Astrocyte (in vitro differentiated cells and primary cell): ENCODE results near the gene CRACR2A. TPM values are rescaled to one million over a fixed set of nuclear protein-coding genes. Genes with fewer than 3 reads are reported as not detected.

Experiments
- DNase-seq: peaks from one replicate; pipeline ENCODE4 v3.0.0-alpha.2; 2010; ENCODE audit warnings: low read depth
- FAIRE-seq: peaks from 2 replicates; lab custom pipeline; 2011; peaks lifted over from hg19 to GRCh38; lab: Jason Lieb, UNC
- H2AFZ ChIP-seq: 2 replicates; pipeline ENCODE4 v1.6.0; 2012; ENCODE audit warnings: low read depth, low read length, inconsistent platforms
- H3K27ac ChIP-seq: 2 replicates; pipeline ENCODE4 v1.5.1; 2011; ENCODE audit warnings: low read depth, low read length, inconsistent platforms
- H3K27me3 ChIP-seq: 2 replicates; pipeline ENCODE4 v1.6.0; 2011; ENCODE audit warnings: low read length, inconsistent platforms; ENCODE audit not compliant: insufficient read depth
- H3K36me3 ChIP-seq: 2 replicates; pipeline ENCODE4 v1.5.1; 2011; ENCODE audit warnings: low read length, inconsistent platforms; ENCODE audit not compliant: insufficient read depth
- H3K4me1 ChIP-seq: 2 replicates; pipeline ENCODE4 v1.5.1; 2011; ENCODE audit warnings: low read length, inconsistent platforms; ENCODE audit not compliant: insufficient read depth
- H3K4me2 ChIP-seq: 2 replicates; pipeline ENCODE4 v1.6.0; 2012; ENCODE audit warnings: low read length, inconsistent platforms
- H3K4me3 ChIP-seq: 2 replicates; pipeline ENCODE4 v1.5.1; 2011; ENCODE audit warnings: low read depth, mild to moderate bottlenecking, low read length, inconsistent platforms; ENCODE audit not compliant: insufficient read depth
- H3K79me2 ChIP-seq: 2 replicates; pipeline ENCODE4 v1.6.0; 2012; ENCODE audit warnings: mild to moderate bottlenecking, low read length, inconsistent platforms; ENCODE audit not compliant: insufficient read depth
- H3K9ac ChIP-seq: 2 replicates; pipeline ENCODE4 v1.6.0; 2012; ENCODE audit warnings: mild to moderate bottlenecking, low read length, inconsistent platforms
- H3K9me3 ChIP-seq: 2 replicates; pipeline ENCODE4 v1.5.1; 2012; ENCODE audit warnings: low read depth, mild to moderate bottlenecking, low read length, inconsistent platforms; ENCODE audit not compliant: insufficient read depth
- H4K20me1 ChIP-seq: 2 replicates; pipeline ENCODE4 v1.6.0; 2012; ENCODE audit warnings: low read length, inconsistent platforms; ENCODE audit not compliant: insufficient read depth
- H3K27ac Mint-ChIP-seq: one replicate; pipeline ENCODE4 v1.8.0; 2021; ENCODE audit warnings: mild to moderate bottlenecking, mixed read lengths; ENCODE audit not compliant: unreplicated experiment
- H3K27me3 Mint-ChIP-seq: one replicate; pipeline ENCODE4 v1.8.0; 2021; ENCODE audit warnings: low read depth, mixed read lengths; ENCODE audit not compliant: unreplicated experiment
- H3K36me3 Mint-ChIP-seq: one replicate; pipeline ENCODE4 v1.8.0; 2021; ENCODE audit warnings: low read depth, mixed read lengths; ENCODE audit not compliant: unreplicated experiment
- H3K4me1 Mint-ChIP-seq: one replicate; pipeline ENCODE4 v1.8.0; 2021; ENCODE audit warnings: low read depth, mixed read lengths; ENCODE audit not compliant: unreplicated experiment
- H3K4me3 Mint-ChIP-seq: one replicate; pipeline ENCODE4 v1.8.0; 2021; ENCODE audit warnings: mild to moderate bottlenecking, moderate library complexity, mixed read lengths; ENCODE audit not compliant: unreplicated experiment
- H3K9me3 Mint-ChIP-seq: one replicate; pipeline ENCODE4 v1.8.0; 2021; ENCODE audit warnings: mild to moderate bottlenecking, mixed read lengths; ENCODE audit not compliant: unreplicated experiment
- EZH2 ChIP-seq: IDR thresholded peaks from 2 replicates; pipeline ENCODE4 v1.6.1; 2012; ENCODE audit warnings: mild to moderate bottlenecking, low read length, inconsistent platforms; ENCODE audit not compliant: insufficient read depth
- total RNA-seq: library from RNA; stranded (reverse); gene quantifications from 2 replicates; pipeline ENCODE4 v1.2.1, GENCODE V29; 2021
- TF ChIP-seq, protein P1 (sequence below): IDR thresholded peaks from 2 replicates; pipeline ENCODE4 v1.5.1; 2011; ENCODE audit warnings: low read depth, mild to moderate bottlenecking, inconsistent platforms, low read length, moderate library complexity; ENCODE audit not compliant: insufficient read depth

CRACR2A gene
- total RNA-seq, 1 donor from 2014 or later = 1.5 TPM

DNA sequence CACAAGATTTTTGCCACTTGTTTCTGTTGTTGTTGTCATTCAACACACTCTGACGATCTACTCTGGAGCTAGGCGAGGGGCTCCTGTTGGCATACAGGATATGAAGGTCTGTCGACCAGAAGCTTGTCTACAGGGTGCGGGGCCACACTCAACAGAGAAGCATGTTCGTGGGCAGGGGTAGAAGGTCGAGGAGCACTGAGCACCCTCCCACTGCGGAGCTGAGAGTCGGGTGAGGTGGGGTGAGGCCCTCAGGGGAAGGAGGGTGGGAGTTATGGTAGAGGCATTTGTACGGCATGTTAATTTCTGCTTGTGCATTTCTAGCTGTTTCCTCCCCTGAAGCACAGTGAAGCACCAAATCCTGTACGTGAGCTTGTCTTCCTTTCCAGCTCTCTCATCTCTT lies 146.8 kb downstream of the CRACR2A start:
- no peak overlapping the region for H3K27ac ChIP-seq
- no peak overlapping the region for H3K4me3 Mint-ChIP-seq

DNA sequence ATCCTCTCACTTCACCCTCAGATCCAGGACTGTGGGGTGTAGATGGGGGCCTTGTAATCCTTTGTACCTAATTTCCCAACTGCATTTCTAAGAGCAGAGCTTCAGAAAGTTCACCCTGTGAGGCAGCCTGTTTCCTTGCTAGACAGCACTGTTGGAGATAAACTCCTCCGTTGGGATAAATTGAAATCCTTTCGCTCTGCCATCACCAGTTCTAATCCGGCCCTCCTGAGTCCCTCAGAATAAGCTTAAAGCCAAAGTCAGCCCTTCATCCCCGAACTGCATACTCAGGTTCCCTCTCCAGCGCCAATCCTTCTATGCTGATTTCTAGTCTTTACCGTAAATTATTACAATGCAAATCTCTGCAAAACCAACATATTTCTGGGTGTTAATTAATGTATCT lies 147.2 kb downstream of the CRACR2A start:
- H3K27ac ChIP-seq = no peak overlapping the region

More for the DNA sequence above, 146.8 kb downstream of the CRACR2A start:
- Histone ChIP-seq H3K4me1 (no peaks in the 10 kb centered on the region), H3K4me2 (no peak overlapping the region), H4K20me1 (no peaks in the 10 kb centered on the region), H3K9ac (no peak overlapping the region), H3K79me2 (no peaks in the 10 kb centered on the region), H3K27me3 (peaks cover 9% of the 10 kb centered on the region), H3K4me3 (no peak overlapping the region), H3K9me3 (no peaks in the 10 kb centered on the region), H3K36me3 (no peaks in the 10 kb centered on the region), H2AFZ (no peak overlapping the region)
- no peak for DNase-seq
- TF ChIP-seq, protein P1, sequence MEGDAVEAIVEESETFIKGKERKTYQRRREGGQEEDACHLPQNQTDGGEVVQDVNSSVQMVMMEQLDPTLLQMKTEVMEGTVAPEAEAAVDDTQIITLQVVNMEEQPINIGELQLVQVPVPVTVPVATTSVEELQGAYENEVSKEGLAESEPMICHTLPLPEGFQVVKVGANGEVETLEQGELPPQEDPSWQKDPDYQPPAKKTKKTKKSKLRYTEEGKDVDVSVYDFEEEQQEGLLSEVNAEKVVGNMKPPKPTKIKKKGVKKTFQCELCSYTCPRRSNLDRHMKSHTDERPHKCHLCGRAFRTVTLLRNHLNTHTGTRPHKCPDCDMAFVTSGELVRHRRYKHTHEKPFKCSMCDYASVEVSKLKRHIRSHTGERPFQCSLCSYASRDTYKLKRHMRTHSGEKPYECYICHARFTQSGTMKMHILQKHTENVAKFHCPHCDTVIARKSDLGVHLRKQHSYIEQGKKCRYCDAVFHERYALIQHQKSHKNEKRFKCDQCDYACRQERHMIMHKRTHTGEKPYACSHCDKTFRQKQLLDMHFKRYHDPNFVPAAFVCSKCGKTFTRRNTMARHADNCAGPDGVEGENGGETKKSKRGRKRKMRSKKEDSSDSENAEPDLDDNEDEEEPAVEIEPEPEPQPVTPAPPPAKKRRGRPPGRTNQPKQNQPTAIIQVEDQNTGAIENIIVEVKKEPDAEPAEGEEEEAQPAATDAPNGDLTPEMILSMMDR = no peak
- TF ChIP-seq EZH2 = no peak
- Mint-ChIP-seq H3K9me3 (no peaks in the 10 kb centered on the region), H3K4me1 (peaks cover 9% of the 10 kb centered on the region), H3K27me3 (peaks cover 45% of the 10 kb centered on the region), H3K27ac (no peak overlapping the region), H3K36me3 (no peaks in the 10 kb centered on the region)
- no peak for FAIRE-seq

More for the DNA sequence above, 147.2 kb downstream of the CRACR2A start:
- H3K4me3 Mint-ChIP-seq = no peak overlapping the region
- peaks cover 9% of the 10 kb centered on the region for H3K27me3 ChIP-seq
- no peaks in the 10 kb centered on the region for H3K4me1 ChIP-seq
- no peaks in the 10 kb centered on the region for H3K9me3 ChIP-seq
- H3K36me3 ChIP-seq = no peaks in the 10 kb centered on the region
- peaks cover 48% of the 10 kb centered on the region for H3K27me3 Mint-ChIP-seq
- H3K9me3 Mint-ChIP-seq = no peaks in the 10 kb centered on the region
- no peak overlapping the region for H3K9ac ChIP-seq
- H3K79me2 ChIP-seq = no peaks in the 10 kb centered on the region
- peaks cover 9% of the 10 kb centered on the region for H3K4me1 Mint-ChIP-seq
- H3K27ac Mint-ChIP-seq = no peak overlapping the region
- H3K4me2 ChIP-seq = no peak overlapping the region
- no peak overlapping the region for H2AFZ ChIP-seq
- H4K20me1 ChIP-seq = no peaks in the 10 kb centered on the region
- no peaks in the 10 kb centered on the region for H3K36me3 Mint-ChIP-seq
- no peak for TF ChIP-seq EZH2
- TF ChIP-seq, protein P1 = no peak
- FAIRE-seq = no peak
- no peak overlapping the region for H3K4me3 ChIP-seq
- no peak for DNase-seq
